HG02798 (cell line): ENCODE data around the gene MYOM1.

ENCODE experiments used
- ATAC-seq: cut with Tn5 transposase; IDR thresholded peaks from one replicate; pipeline ENCODE4 v1.9.1; 2021; ENCODE audit warnings: mild to moderate bottlenecking; ENCODE audit not compliant: unreplicated experiment, poor library complexity

MYOM1 gene

GRCh38 chr18:3219631-3220335 lies at the start of gene MYOM1:
Gene MYOM1, minus strand, starts transcription at chr18:3219968. Its CDS starts 4,745 bp downstream, at chr18:3215223.
- no peak for ATAC-seq

- ATAC-seq = no peak
These were observed 49.6 kb upstream of the MYOM1 start for GRCh38 chr18:3269241-3269913.

- ATAC-seq = no peak
These were observed 48.5 kb upstream of the MYOM1 start for GRCh38 chr18:3268306-3268705.

GRCh38 chr18:3266062-3266608 lies 46.4 kb upstream of the MYOM1 start:
- ATAC-seq = no peak

- ATAC-seq = no peak
These were observed 45.8 kb upstream of the MYOM1 start for GRCh38 chr18:3265564-3266033.

- no peak for ATAC-seq
These were observed 44.6 kb upstream of the MYOM1 start for GRCh38 chr18:3264362-3264761.

GRCh38 chr18:3263132-3263700 lies 43.4 kb upstream of the MYOM1 start:
- ATAC-seq = no peak

- ATAC-seq = peak; percentile 42
These were observed 42.7 kb upstream of the MYOM1 start for GRCh38 chr18:3262234-3263131.

- ATAC-seq = peak; percentile 89
These were observed 41.8 kb upstream of the MYOM1 start, which contains the start of gene MYL12B for GRCh38 chr18:3261373-3262233. Gene MYL12B, plus strand, starts transcription at chr18:3262133. Its CDS starts 10,766 bp downstream, at chr18:3272899.

- no peak for ATAC-seq
These were observed 41.2 kb upstream of the MYOM1 start for GRCh38 chr18:3260995-3261372.

GRCh38 chr18:3257627-3258120 lies 37.9 kb upstream of the MYOM1 start:
- ATAC-seq = no peak

- ATAC-seq = no peak
These were observed 37.2 kb upstream of the MYOM1 start for GRCh38 chr18:3256693-3257626.

GRCh38 chr18:3255611-3256165 lies 35.9 kb upstream of the MYOM1 start:
- ATAC-seq = no peak

- ATAC-seq = no peak
These were observed 35.0 kb upstream of the MYOM1 start for GRCh38 chr18:3254725-3255124.

- no peak for ATAC-seq
These were observed 33.1 kb upstream of the MYOM1 start for GRCh38 chr18:3252843-3253242.

GRCh38 chr18:3251963-3252277 lies 32.2 kb upstream of the MYOM1 start:
- ATAC-seq = no peak

- no peak for ATAC-seq
These were observed 31.6 kb upstream of the MYOM1 start for GRCh38 chr18:3251249-3251962.
